HG03025 (cell line): Measurements from ENCODE around the gene NEUROD4.

Source experiments
- ATAC-seq: cut with Tn5 transposase; IDR thresholded peaks from one replicate; pipeline ENCODE4 v1.9.1; 2021; ENCODE audit warnings: mild to moderate bottlenecking, moderate library complexity; ENCODE audit not compliant: unreplicated experiment, low FRiP score

NEUROD4 gene

GRCh38 chr12:54997929-54998522, 21.7 kb upstream of the NEUROD4 start:
- ATAC-seq = no peak

GRCh38 chr12:54998958-54999510, 20.7 kb upstream of the NEUROD4 start:
- ATAC-seq = no peak

- ATAC-seq = no peak
These were observed 18.4 kb upstream of the NEUROD4 start for GRCh38 chr12:55001198-55001868.

- ATAC-seq = no peak
These were observed 17.4 kb upstream of the NEUROD4 start for GRCh38 chr12:55002355-55002754.

GRCh38 chr12:55008944-55009585, 10.7 kb upstream of the NEUROD4 start:
- no peak for ATAC-seq

GRCh38 chr12:55017416-55017925, 2.3 kb upstream of the NEUROD4 start:
- no peak for ATAC-seq

GRCh38 chr12:55024575-55024974, 4.8 kb downstream of the NEUROD4 start:
- ATAC-seq = no peak

- ATAC-seq = no peak
These were observed 5.7 kb downstream of the NEUROD4 start for GRCh38 chr12:55025508-55025907.

- ATAC-seq = no peak
These were observed 14.4 kb downstream of the NEUROD4 start for GRCh38 chr12:55034218-55034617.

GRCh38 chr12:55036326-55037115, 16.7 kb downstream of the NEUROD4 start:
- ATAC-seq = no peak

GRCh38 chr12:55037351-55037987, 17.7 kb downstream of the NEUROD4 start:
- ATAC-seq = no peak

GRCh38 chr12:55039395-55040354, 19.9 kb downstream of the NEUROD4 start:
- ATAC-seq = no peak

GRCh38 chr12:55041345-55042055, 21.7 kb downstream of the NEUROD4 start:
- ATAC-seq = no peak

- ATAC-seq = no peak
These were observed 23.8 kb downstream of the NEUROD4 start for GRCh38 chr12:55043542-55043941.

GRCh38 chr12:55044135-55044534, 24.4 kb downstream of the NEUROD4 start:
- no peak for ATAC-seq

GRCh38 chr12:55049676-55050075, 29.9 kb downstream of the NEUROD4 start:
- no peak for ATAC-seq

GRCh38 chr12:55051197-55051947, 31.6 kb downstream of the NEUROD4 start:
- ATAC-seq = no peak

GRCh38 chr12:55057481-55057880, 37.7 kb downstream of the NEUROD4 start:
- no peak for ATAC-seq
